Endothelial cell of umbilical vein (primary cell): Measurements from ENCODE around the gene TBATA. TPM values are rescaled to one million over a fixed set of nuclear protein-coding genes. Genes with fewer than 3 reads are reported as not detected.

Source experiments
- BruUV-seq: library from RNA; stranded (reverse); fragments of 400-500 nt; replicated peaks from 2 replicates; lab custom pipeline; 2021; lab: Mats Ljungman, UMichigan
- CTCF ChIA-PET: fragments of 300-600, 350-600 bp; sonication (Branson Sonifier 250); formaldehyde crosslinking; loops from one replicate; lab custom pipeline; 2021; ENCODE audit warnings: antibody characterized with exemption, inconsistent platforms; lab: Charles Lee
- POLR2A ChIA-PET: fragments of 300-600, 350-600 bp; sonication (Branson Sonifier 250); formaldehyde crosslinking; loops from one replicate; lab custom pipeline; 2021; ENCODE audit warnings: antibody characterized with exemption, inconsistent platforms; lab: Charles Lee
- DNase-seq: peaks from one replicate; pipeline ENCODE4 v3.0.0-alpha.2; 2011; ENCODE audit warnings: low read depth, low spot score
- FAIRE-seq: peaks from 2 replicates; lab custom pipeline; 2011; peaks lifted over from hg19 to GRCh38; lab: Jason Lieb, UNC
- H2AFZ ChIP-seq: 2 replicates; pipeline ENCODE4 v1.6.0; 2012; ENCODE audit warnings: low read depth, low read length, control low read depth, inconsistent platforms
- H3K27ac ChIP-seq: 2 replicates; pipeline ENCODE4 v1.5.1; 2011; ENCODE audit warnings: low read depth, mild to moderate bottlenecking, control low read depth, low read length, moderate library complexity; ENCODE audit not compliant: insufficient read depth
- H3K27me3 ChIP-seq, 2 experiments: 2 replicates each; pipeline versions ENCODE4 v1.6.0 to v1.6.1; 2011; ENCODE audit warnings: low read length in 2 of 2, mixed read lengths in 1 of 2; ENCODE audit not compliant: control insufficient read depth in 2 of 2, insufficient read depth in 2 of 2
- H3K36me3 ChIP-seq, 2 experiments: 2 replicates in 1 of 2; 3 replicates in 1 of 2; pipeline ENCODE4 v1.5.1; 2011; ENCODE audit warnings: low read length in 2 of 2, mild to moderate bottlenecking in 1 of 2, moderate library complexity in 1 of 2; ENCODE audit not compliant: control insufficient read depth in 2 of 2, insufficient read depth in 2 of 2; ENCODE audit errors: extremely low read depth in 1 of 2
- H3K4me1 ChIP-seq: 3 replicates; pipeline ENCODE4 v1.5.1; 2011; ENCODE audit warnings: mild to moderate bottlenecking, low read length; ENCODE audit not compliant: control insufficient read depth, insufficient read depth; ENCODE audit errors: extremely low read depth
- H3K4me2 ChIP-seq: 2 replicates; pipeline ENCODE4 v1.6.1; 2011; ENCODE audit warnings: low read length, control low read depth, mixed read lengths; ENCODE audit not compliant: insufficient read depth
- H3K4me3 ChIP-seq, 3 experiments: fragments of 200-600 bp in 1 of 3; sonication (generic), shearing (Covaris generic) in 1 of 3; replicated peaks in 1 of 3; 2 replicates each; pipeline ENCODE4 v1.5.1; 2011 to 2016; ENCODE audit warnings: control low read depth in 3 of 3, low read length in 3 of 3, mild to moderate bottlenecking in 2 of 3, inconsistent platforms in 1 of 3, low read depth in 1 of 3, moderate library complexity in 1 of 3; ENCODE audit not compliant: insufficient read depth in 1 of 3
- H3K79me2 ChIP-seq: 2 replicates; pipeline ENCODE4 v1.6.0; 2012; ENCODE audit warnings: low read length, inconsistent platforms; ENCODE audit not compliant: control insufficient read depth, insufficient read depth
- H3K9ac ChIP-seq: replicated peaks from 2 replicates; pipeline ENCODE3; 2011; ENCODE audit warnings: low read length, control low read depth; ENCODE audit not compliant: insufficient read depth; ENCODE audit errors: extremely low read depth
- H3K9me1 ChIP-seq: replicated peaks from 3 replicates; pipeline ENCODE4 v1.6.0; 2011; ENCODE audit warnings: mild to moderate bottlenecking, low read length; ENCODE audit not compliant: control insufficient read depth, insufficient read depth; ENCODE audit errors: extremely low read depth
- H3K9me3 ChIP-seq: replicated peaks from 2 replicates; pipeline ENCODE4 v1.5.1; 2012; ENCODE audit warnings: low read length, inconsistent platforms; ENCODE audit not compliant: control insufficient read depth, insufficient read depth
- H4K20me1 ChIP-seq: replicated peaks from 2 replicates; pipeline ENCODE3; 2011; ENCODE audit warnings: mild to moderate bottlenecking, low read length; ENCODE audit not compliant: control insufficient read depth, insufficient read depth; ENCODE audit errors: extremely low read depth
- CTCF ChIP-seq, 2 donors: IDR thresholded peaks; 1 replicate in 1 of 2; 2 replicates in 1 of 2; pipeline ENCODE4 v1.5.1; 2011; ENCODE audit warnings: low read length in 2 of 2, mild to moderate bottlenecking in 2 of 2, moderate library complexity in 2 of 2, control low read depth in 1 of 2, inconsistent platforms in 1 of 2, low read depth in 1 of 2; ENCODE audit not compliant: insufficient read depth in 1 of 2; ENCODE audit errors: extremely low read depth in 1 of 2
- EZH2 ChIP-seq: IDR thresholded peaks from 2 replicates; pipeline ENCODE4 v1.6.1; 2012; ENCODE audit warnings: borderline replicate concordance, low read depth, mild to moderate bottlenecking, moderate library complexity, low read length, inconsistent platforms; ENCODE audit not compliant: severe bottlenecking
- FOS ChIP-seq: IDR thresholded peaks from 2 replicates; pipeline ENCODE4 v1.6.1; 2011; ENCODE audit warnings: mild to moderate bottlenecking, low read length, moderate library complexity, borderline replicate concordance; ENCODE audit not compliant: insufficient read depth
- GATA2 ChIP-seq: IDR thresholded peaks from 2 replicates; pipeline ENCODE4 v1.7.0; 2011; ENCODE audit warnings: low read depth, mild to moderate bottlenecking, moderate library complexity, mixed read lengths, low read length; ENCODE audit not compliant: insufficient read length, insufficient read depth
- JUN ChIP-seq: IDR thresholded peaks from 2 replicates; pipeline ENCODE4 v1.6.1; 2011; ENCODE audit warnings: borderline replicate concordance, low read depth; ENCODE audit not compliant: insufficient read length, insufficient read depth
- MYC ChIP-seq: IDR thresholded peaks from one replicate; pipeline ENCODE4 v1.6.1; 2011; ENCODE audit warnings: mild to moderate bottlenecking, low read depth, low read length
- POLR2A ChIP-seq: IDR thresholded peaks from 2 replicates; pipeline ENCODE4 v1.6.1; 2012; ENCODE audit warnings: low read depth, mild to moderate bottlenecking, control low read depth, low read length
- POLR2AphosphoS5 ChIP-seq: IDR thresholded peaks from 2 replicates; pipeline ENCODE4 v1.6.1; 2012; ENCODE audit warnings: low read depth, mild to moderate bottlenecking, control low read depth, low read length, moderate library complexity; ENCODE audit not compliant: insufficient read depth
- dilution Hi-C: fragments of 300-500 bp; cut with MboI; formaldehyde crosslinking; loops from one replicate; pipeline ENCODE4 v1.15.0; 2019; ENCODE audit warnings: low sequenced_read_pairs; ENCODE audit not compliant: extremely low pct_ligation_motif_present
- intact Hi-C: fragments of 100-400 bp; cut with micrococcal nuclease; formaldehyde crosslinking; loops from one replicate; pipeline ENCODE4 v1.10.0; 2022
- polyA plus RNA-seq, 4 experiments: library from polyadenylated mRNA; depleted of rRNA in 3 of 4; stranded (reverse) in 3 of 4; unstranded in 1 of 4; fragments of >200 nt; gene quantifications; 2 replicates each; pipeline versions ENCODE4 v1.2.1 to v1.2.3, GENCODE V29; 2011 to 2012; ENCODE audit warnings: missing spikeins in 1 of 4
- total RNA-seq: library from RNA; stranded (reverse); gene quantifications from 2 replicates; pipeline ENCODE4 v1.2.3, GENCODE V29; 2021
- TF ChIP-seq, protein P1 (sequence below): IDR thresholded peaks from 2 replicates; pipeline ENCODE4 v1.6.1; 2011; ENCODE audit not compliant: insufficient read depth, insufficient read length

The TBATA gene
- total and polyA plus RNA-seq, 2 donors (not counting 3 experiments of a cell fraction or from before 2014, with no cell fraction given): not detected

GRCh38 chr10:70816220-70816894 lies 31.2 kb upstream of the TBATA start:
- dilution Hi-C loops: no loop called here
- no peak for TF ChIP-seq EZH2
- no peak for TF ChIP-seq FOS
- TF ChIP-seq MYC: no peak
- TF ChIP-seq, protein P1, sequence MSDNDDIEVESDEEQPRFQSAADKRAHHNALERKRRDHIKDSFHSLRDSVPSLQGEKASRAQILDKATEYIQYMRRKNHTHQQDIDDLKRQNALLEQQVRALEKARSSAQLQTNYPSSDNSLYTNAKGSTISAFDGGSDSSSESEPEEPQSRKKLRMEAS: no peak
- TF ChIP-seq GATA2: peak; percentile 61
- TF ChIP-seq JUN: no peak
- TF ChIP-seq POLR2A: peak; percentile 61
- no peak for TF ChIP-seq POLR2AphosphoS5
- no peak for TF ChIP-seq CTCF (IDR thresholded peaks at IDR 0.05; ENCODE audit: extremely low read depth in 1 of 2, insufficient read depth in 1 of 2, low read depth in 1 of 2, low read length in 2 of 2)
- POLR2A ChIA-PET: interaction anchor here (0.8 kb wide), 1 partner anchor 71 kb away, joined by 4 read pairs; no protein-coding TSS in a partner anchor

More at GRCh38 chr10:70816220-70816894, 31.2 kb upstream of the TBATA start:
- H3K9ac ChIP-seq: peak overlapping the region; percentile 56
- no peaks in the 10 kb centered on the region for H4K20me1 ChIP-seq
- CTCF ChIA-PET: interaction anchor here (0.8 to 2.8 kb wide), 8 partner anchors 11 to 355 kb away, joined by 3 to 21 read pairs (median 6); partner anchors contain the start of gene PCBD1
- no peaks in the 10 kb centered on the region for H3K9me1 ChIP-seq
- peaks cover 0 to 3% of the 10 kb centered on the region in 2 experiments for H3K36me3 ChIP-seq
- H3K9me3 ChIP-seq: no peaks in the 10 kb centered on the region
- peak overlapping the region; percentile 67 for H2AFZ ChIP-seq
- no TSS peak for BruUV-seq
- peak overlapping the region; percentile 14 for H3K27ac ChIP-seq
- peak overlapping the region; percentile 47 to 75 (median 59) for H3K4me3 ChIP-seq
- H3K4me1 ChIP-seq: peaks cover 3% of the 10 kb centered on the region
- H3K27me3 ChIP-seq: peaks cover 0 to 3% of the 10 kb centered on the region in 2 experiments
- H3K79me2 ChIP-seq: peaks cover 15% of the 10 kb centered on the region
- peak overlapping the region; percentile 44 for H3K4me2 ChIP-seq
- intact Hi-C loops: loop anchor here (2.0 to 5.0 kb wide), 2 partner anchors 16 to 396 kb away; partner anchors contain the start of gene UNC5B
- FAIRE-seq (peak; percentile 82), DNase-seq (peak; percentile 90)
